Endodermal cell (in vitro differentiated cells): ENCODE measurements around the gene TRPM5. TPM values are rescaled to one million over a fixed set of nuclear protein-coding genes. Genes with fewer than 3 reads are reported as not detected.

ENCODE experiments used
- DNase-seq: peaks from one replicate; pipeline ENCODE4 v3.0.0-alpha.2; 2017
- H3K27ac ChIP-seq: 2 replicates; pipeline ENCODE4 v1.5.1; 2013; ENCODE audit warnings: mild to moderate bottlenecking, low read depth, low read length, moderate library complexity
- H3K27me3 ChIP-seq: 2 replicates; pipeline ENCODE4 v1.6.1; 2013; ENCODE audit warnings: mild to moderate bottlenecking, low read length, moderate library complexity; ENCODE audit not compliant: insufficient read depth, control insufficient read depth, poor library complexity, severe bottlenecking
- H3K36me3 ChIP-seq: 2 replicates; pipeline ENCODE4 v1.7.0; 2013; ENCODE audit warnings: mild to moderate bottlenecking, low read length, moderate library complexity; ENCODE audit not compliant: control insufficient read depth, insufficient read depth
- H3K4me1 ChIP-seq: one replicate; pipeline ENCODE4 v1.7.0; 2013; ENCODE audit warnings: low read length; ENCODE audit not compliant: control insufficient read depth, insufficient read depth
- H3K4me3 ChIP-seq: 2 replicates; pipeline ENCODE4 v1.5.1; 2013; ENCODE audit warnings: mild to moderate bottlenecking, low read length, moderate library complexity
- H3K9ac ChIP-seq: 2 replicates; pipeline ENCODE4 v1.6.1; 2013; ENCODE audit warnings: mild to moderate bottlenecking, low read length, moderate library complexity; ENCODE audit not compliant: poor library complexity, severe bottlenecking; ENCODE audit errors: extremely low read depth
- H3K9me3 ChIP-seq: 2 replicates; pipeline ENCODE4 v1.6.1; 2013; ENCODE audit warnings: mild to moderate bottlenecking, low read length, moderate library complexity; ENCODE audit not compliant: control insufficient read depth
- H3K27ac Mint-ChIP-seq: 2 replicates; pipeline ENCODE4 v1.8.0; 2020; ENCODE audit warnings: mixed read lengths
- H3K27me3 Mint-ChIP-seq: 2 replicates; pipeline ENCODE4 v1.8.0; 2021; ENCODE audit warnings: mild to moderate bottlenecking, mixed read lengths; ENCODE audit not compliant: insufficient read depth
- H3K36me3 Mint-ChIP-seq: 2 replicates; pipeline ENCODE4 v1.8.0; 2020; ENCODE audit warnings: low read depth, mixed read lengths
- H3K4me1 Mint-ChIP-seq: 2 replicates; pipeline ENCODE4 v1.8.0; 2020; ENCODE audit warnings: mixed read lengths
- H3K4me3 Mint-ChIP-seq: 2 replicates; pipeline ENCODE4 v1.8.0; 2020; ENCODE audit warnings: mild to moderate bottlenecking, moderate library complexity, mixed read lengths
- H3K9me3 Mint-ChIP-seq: 2 replicates; pipeline ENCODE4 v1.8.0; 2020; ENCODE audit warnings: mild to moderate bottlenecking, mixed read lengths
- WGBS, 2 experiments: methylation state at CpG; one replicate each; pipeline versions ENCODE4 v1.1.5 to v1.1.7; 2013; ENCODE audit warnings: missing lambda C conversion rate in 2 of 2, mixed read lengths in 1 of 2; ENCODE audit not compliant: insufficient coverage in 1 of 2, insufficient read length in 1 of 2; 5-methylcytosine and 5-hydroxymethylcytosine counted together
- total RNA-seq, 2 donors: library from RNA; stranded (reverse); fragmentation: NEBNext Ultra II Directional in 1 of 2; extraction: Animal tissue kit (Norgen Biotek cat#: 25700) in 1 of 2; gene quantifications; 2 replicates in 1 of 2; 3 replicates in 1 of 2; pipeline ENCODE4 v1.2.1, GENCODE V29; 2021
- TF ChIP-seq, protein P1 (sequence below): fragments of 200-600 bp; sonication (generic); conservative IDR thresholded peaks from 2 replicates; pipeline ENCODE4 v1.5.0; 2021; ENCODE audit warnings: antibody characterized with exemption, mild to moderate bottlenecking

TRPM5 gene
- total RNA-seq, 2 donors from 2014 or later: 0.11 TPM

DNA sequence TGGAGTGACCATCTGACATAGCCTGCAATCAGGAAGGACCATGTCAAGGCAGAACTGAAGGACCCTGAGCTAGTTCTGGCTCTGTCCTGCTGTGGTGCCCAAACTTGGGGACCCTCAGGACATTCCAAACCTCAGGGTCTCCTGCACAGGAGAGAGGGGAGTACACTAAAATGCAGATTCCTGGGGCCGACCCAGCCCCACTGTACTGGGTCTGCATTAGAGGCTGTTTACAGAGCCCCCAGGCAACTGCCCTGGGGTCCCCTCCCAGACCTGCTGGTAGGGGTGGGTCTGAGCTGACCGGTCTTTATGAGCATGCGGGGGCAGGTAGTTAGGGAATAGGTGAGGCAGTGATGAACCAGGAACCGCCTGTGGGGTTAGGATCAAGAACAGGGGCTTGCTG, 6.8 kb downstream of the TRPM5 start:
- no peak for DNase-seq
- TF ChIP-seq, protein P1, sequence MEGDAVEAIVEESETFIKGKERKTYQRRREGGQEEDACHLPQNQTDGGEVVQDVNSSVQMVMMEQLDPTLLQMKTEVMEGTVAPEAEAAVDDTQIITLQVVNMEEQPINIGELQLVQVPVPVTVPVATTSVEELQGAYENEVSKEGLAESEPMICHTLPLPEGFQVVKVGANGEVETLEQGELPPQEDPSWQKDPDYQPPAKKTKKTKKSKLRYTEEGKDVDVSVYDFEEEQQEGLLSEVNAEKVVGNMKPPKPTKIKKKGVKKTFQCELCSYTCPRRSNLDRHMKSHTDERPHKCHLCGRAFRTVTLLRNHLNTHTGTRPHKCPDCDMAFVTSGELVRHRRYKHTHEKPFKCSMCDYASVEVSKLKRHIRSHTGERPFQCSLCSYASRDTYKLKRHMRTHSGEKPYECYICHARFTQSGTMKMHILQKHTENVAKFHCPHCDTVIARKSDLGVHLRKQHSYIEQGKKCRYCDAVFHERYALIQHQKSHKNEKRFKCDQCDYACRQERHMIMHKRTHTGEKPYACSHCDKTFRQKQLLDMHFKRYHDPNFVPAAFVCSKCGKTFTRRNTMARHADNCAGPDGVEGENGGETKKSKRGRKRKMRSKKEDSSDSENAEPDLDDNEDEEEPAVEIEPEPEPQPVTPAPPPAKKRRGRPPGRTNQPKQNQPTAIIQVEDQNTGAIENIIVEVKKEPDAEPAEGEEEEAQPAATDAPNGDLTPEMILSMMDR: no peak
- H3K4me1 ChIP-seq: no peaks in the 10 kb centered on the region
- peaks cover 58% of the 10 kb centered on the region for H3K27me3 Mint-ChIP-seq
- H3K27ac ChIP-seq: no peak overlapping the region
- H3K9me3 Mint-ChIP-seq: no peaks in the 10 kb centered on the region
- H3K9me3 ChIP-seq: no peaks in the 10 kb centered on the region
- 84% methylated on average over 3 of the region's 4 CpGs; no CpG with 5 or more reads in 1 of the 2 experiments for WGBS, 2 experiments
- no peak overlapping the region for H3K27ac Mint-ChIP-seq
- no peaks in the 10 kb centered on the region for H3K36me3 ChIP-seq
- H3K9ac ChIP-seq: no peak overlapping the region
- no peak overlapping the region for H3K4me3 Mint-ChIP-seq
- peaks cover 67% of the 10 kb centered on the region for H3K27me3 ChIP-seq
- no peaks in the 10 kb centered on the region for H3K4me1 Mint-ChIP-seq
- H3K4me3 ChIP-seq: no peak overlapping the region
- no peaks in the 10 kb centered on the region for H3K36me3 Mint-ChIP-seq

GRCh38 chr11:2436521-2437031, 7.7 kb downstream of the TRPM5 start:
- no peak for DNase-seq
- Mint-ChIP-seq H3K36me3 (no peaks in the 10 kb centered on the region), H3K4me3 (no peak overlapping the region), H3K27me3 (peaks cover 51% of the 10 kb centered on the region), H3K4me1 (no peaks in the 10 kb centered on the region), H3K9me3 (no peaks in the 10 kb centered on the region), H3K27ac (no peak overlapping the region)
- Histone ChIP-seq H3K27me3 (peaks cover 57% of the 10 kb centered on the region), H3K9me3 (no peaks in the 10 kb centered on the region), H3K4me3 (no peak overlapping the region), H3K27ac (no peak overlapping the region), H3K36me3 (no peaks in the 10 kb centered on the region), H3K9ac (no peak overlapping the region), H3K4me1 (no peaks in the 10 kb centered on the region)
- TF ChIP-seq, protein P1: no peak
- 94% methylated on average over 8 to 12 of the region's 13 CpGs for WGBS, 2 experiments

- Histone ChIP-seq H3K36me3 (no peaks in the 10 kb centered on the region), H3K4me3 (no peak overlapping the region), H3K9me3 (no peaks in the 10 kb centered on the region), H3K4me1 (no peaks in the 10 kb centered on the region), H3K27me3 (peaks cover 52% of the 10 kb centered on the region), H3K27ac (no peak overlapping the region), H3K9ac (no peak overlapping the region)
- TF ChIP-seq, protein P1: no peak
- no peak for DNase-seq
- Mint-ChIP-seq H3K27ac (no peak overlapping the region), H3K9me3 (no peaks in the 10 kb centered on the region), H3K27me3 (peaks cover 50% of the 10 kb centered on the region), H3K4me1 (no peaks in the 10 kb centered on the region), H3K4me3 (no peak overlapping the region), H3K36me3 (no peaks in the 10 kb centered on the region)
- 83 to 85% methylated on average over 2 to 10 of the region's 10 CpGs for WGBS, 2 experiments
Observed at GRCh38 chr11:2436013-2436520, 8.2 kb downstream of the TRPM5 start.
